ENCODE measurements around the gene DLG3.
"Not testable (repeated sequence)": the region's sequence is repeated elsewhere in the genome, so short reads cannot be mapped to it uniquely, and the experiment has no call there.

DLG3 gene

DNA sequence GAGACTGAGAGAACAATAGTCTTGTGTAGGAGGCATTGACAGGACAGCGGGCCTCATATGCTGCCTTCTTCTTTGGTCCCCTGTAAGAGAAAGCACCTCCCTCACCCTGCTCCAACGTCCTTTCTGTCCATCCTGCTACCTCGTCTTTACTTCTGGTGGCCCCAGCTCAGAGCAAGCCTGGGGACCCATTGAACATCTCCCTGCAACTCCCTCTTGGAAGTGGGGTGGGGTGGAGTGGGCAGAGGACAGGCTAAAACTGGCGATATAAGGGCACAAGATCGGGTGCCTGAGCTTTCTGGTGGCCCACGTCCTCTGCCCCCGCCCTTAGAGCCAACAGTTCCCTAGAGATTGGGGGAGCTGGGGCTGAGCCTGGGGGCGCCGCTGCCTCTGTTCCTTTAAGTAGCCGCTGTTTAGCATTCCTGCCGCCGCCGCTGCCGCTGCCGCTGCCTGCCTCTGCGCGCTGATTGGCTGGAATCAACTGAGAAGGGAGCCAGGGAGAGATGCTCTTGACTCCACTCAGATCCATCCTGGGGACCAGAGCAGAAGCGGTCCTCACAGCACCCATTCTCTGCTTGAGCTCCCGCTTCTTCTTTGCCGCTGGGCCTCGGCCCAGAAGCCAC is at the start of gene DLG3:
Gene DLG3, plus strand, starts transcription at position 510 of the 620 bp plus-strand sequence. CDS start 367 bp downstream, outside the sequence.
- peak; percentile 41 for DNase-seq

DNA sequence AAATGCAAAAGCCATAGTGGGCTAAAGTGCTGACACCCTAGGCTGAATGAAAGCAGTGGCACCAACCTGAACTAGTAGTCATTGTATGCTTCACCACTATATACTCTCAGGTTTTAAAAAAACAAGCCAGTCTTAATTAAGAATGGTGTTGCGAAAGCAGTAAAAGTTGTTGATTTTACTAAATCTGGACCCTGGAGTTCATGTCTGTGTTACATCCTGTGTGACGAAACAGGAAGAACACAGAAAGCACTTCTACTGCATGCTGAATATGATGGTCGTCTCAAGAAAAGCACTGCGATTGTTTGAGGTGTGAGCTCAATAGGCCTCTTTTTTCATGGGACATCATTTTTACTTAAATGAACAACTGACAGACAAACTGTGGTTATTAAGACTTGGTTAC is 45.7 kb upstream of the DLG3 start:
- DNase-seq = peak; percentile 32

DNA sequence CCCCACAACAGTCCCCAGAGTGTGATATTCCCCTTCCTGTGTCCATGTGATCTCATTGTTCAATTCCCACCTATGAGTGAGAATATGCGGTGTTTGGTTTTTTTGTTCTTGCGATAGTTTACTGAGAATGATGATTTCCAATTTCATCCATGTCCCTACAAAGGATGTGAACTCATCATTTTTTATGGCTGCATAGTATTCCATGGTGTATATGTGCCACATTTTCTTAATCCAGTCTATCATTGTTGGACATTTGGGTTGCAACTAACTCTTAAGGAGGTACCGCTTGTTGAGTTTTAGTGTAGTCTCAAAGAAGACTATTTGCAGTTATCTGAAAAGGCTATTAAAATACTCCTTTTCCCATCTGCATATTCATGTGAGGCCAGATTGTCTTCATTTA is 44.5 kb upstream of the DLG3 start:
- DNase-seq = not testable (repeated sequence)

DNA sequence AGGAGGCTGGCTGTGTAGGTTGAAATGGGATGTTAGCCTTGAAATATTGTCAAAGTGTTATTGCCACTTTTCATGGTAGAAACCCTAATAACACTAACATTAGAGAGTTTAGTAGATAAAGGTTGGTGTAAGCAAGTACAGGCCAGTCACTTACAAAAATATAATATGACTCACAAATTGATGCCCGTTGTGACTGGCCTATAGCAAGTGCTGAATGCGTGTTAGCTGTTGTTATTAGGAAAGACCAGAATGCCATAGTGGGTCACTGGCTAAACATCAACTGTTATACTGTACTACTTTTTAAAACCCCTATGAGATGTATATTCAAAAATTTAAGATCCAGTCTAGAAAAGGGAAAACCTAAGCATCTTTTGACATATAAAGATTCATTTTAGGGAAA is 41.9 kb upstream of the DLG3 start:
- DNase-seq = no peak

DNA sequence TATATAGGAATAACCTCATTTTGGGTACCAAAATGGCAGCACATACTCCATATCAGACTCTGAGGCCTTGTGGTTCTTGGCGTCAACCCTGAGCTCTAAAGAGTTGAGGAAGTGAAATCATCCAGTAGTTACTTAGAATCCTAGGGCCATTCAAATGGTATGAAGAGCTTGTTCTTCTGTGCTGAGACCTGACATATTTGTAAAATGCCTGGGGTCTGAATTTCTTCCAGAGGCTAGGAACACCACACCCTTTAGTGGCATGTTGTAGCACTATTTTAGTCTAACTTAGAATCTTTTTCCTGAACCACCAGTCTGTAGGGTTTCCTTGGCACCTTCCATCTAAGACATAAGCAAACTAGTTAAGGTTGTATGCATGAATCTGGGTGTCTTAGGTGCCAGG is 39.6 kb upstream of the DLG3 start:
- DNase-seq = no peak

DNA sequence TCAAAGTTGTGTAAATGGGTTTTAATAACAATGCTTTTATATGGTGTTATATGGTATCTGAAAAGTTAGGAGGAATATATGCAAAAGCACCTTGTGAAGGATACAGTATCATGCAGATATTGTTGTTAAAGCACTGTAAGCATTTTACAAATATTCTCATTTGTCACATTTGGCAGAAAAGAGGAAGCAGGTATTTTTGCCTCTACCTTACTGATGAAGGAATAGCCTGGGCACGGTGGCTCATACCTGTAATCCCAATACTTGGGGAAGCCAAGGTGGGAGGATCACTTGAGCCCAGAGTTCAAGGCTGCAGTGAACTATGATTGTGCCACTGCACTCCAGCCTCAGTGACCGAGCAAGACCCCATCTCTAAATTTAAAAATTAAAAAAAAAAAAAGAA is 33.7 kb upstream of the DLG3 start:
- DNase-seq = no peak

DNA sequence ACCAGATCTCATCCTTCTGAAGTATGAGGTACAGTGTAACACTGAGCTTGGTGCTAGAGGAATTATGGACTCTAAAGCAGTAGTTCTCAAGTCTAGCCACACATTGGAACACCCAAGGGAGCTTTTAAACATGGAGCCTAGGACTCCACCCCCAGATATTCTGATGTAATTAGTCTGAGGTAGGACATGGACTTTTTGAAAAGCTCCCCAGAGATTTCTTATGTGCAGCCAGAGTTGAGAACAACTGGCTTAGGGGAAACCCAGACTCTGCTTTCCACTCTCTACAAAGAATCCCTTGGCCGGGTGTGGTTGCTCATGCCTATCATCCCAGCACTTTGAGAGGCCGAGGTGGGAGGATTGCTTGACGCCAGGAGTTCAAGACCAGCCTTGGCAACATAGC is 33.2 kb upstream of the DLG3 start:
- no peak for DNase-seq

DNA sequence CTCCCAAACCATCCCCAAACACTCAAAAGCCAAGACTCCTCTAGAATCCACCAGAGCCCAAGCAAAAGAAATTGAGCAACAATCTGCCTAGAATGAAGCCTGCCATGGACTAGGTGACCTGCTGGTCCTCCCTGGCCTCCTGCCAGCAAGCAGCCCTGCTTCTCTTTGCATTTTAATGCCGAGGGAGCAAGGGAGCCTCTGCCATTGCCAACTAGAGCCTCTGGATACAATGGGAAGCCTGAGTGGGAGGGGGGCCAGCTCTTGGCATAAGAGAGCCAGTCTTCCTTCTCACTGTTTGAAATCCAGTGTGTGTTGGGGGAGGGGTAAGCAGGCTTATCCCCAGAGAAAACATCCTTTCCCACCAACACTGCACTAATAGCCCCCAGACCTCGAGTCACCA is 23.0 kb upstream of the DLG3 start:
- no peak for DNase-seq

DNA sequence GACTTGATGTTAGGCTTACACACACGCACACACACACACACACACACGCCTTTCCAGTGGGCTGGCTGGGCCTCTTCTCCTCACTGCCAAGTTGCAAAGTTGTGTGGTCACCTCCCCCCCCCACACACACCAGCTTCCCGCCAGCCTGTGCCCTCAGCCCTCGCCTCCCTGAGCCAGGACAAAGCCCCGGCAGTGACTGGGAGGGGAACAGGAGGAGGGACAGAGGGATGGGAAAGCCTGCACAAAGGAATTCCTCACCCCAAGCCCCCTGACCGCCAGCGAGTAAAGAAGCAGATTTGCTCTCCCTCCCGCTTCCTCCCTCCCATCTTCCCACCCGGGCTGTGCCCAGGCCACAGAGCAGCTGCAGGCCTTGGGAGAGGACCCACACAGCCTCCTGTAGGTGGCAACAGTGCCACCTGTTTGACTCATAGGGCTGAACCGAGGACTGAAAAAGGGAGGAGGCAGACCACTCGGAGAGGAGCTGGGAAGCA is 21.7 kb upstream of the DLG3 start, which contains the start of gene GDPD2:
Gene GDPD2, plus strand, starts transcription at position 464 of the 491 bp plus-strand sequence. CDS start 1,671 bp downstream, outside the sequence.
- DNase-seq = peak; percentile 26

DNA sequence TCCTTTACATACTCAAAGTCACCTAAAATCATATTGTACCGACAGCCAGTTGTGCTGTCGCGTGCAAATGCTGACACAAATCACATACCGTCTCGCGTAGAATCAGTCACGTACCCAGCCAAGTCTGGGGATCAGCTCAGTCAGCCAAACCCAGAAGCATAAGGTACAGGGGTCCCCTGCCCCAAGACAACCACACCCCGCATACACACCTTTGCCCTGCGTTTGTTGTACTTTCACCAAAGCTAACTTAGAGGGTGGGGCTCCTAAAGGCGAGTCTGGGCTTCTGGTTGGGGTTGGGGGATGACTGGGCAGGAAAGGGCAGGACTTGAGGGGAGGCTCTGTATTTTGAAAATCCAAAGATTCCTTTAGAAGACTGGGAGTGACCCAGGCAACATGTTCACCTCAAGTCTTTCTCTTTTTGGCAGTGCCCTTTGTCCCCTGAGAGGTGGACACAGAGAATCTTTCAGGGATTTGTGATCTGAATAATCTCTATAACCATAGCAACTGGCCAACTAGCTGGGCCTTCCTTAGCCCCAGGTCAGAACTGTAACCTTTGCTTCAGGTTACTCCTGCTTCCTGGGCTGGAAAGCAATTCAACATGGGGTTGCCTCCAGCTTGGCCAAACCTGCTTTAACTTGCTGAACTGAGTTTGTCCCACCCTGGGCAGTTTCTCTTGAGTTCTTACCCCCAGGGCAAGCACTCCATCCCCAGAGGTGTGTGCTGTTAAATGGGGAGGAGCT is 20.5 kb upstream of the DLG3 start:
- DNase-seq = no peak

DNA sequence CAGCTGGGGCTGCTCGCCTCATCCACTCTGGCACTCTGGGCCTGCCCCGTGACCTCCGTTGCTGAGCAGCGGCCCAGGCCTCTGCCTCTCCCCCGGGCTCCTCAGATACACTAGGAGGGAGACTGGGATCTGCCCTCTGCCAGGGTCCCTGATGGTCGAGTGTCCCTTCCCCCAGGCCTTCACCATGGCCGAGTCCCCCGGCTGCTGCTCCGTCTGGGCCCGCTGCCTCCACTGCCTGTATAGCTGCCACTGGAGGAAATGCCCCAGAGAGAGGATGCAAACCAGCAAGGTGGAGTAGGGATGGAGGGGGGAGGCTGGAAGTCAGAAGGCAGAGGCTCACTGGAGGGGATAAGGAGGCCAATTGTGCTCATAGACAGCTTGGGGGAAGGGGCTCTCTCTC is 19.8 kb upstream of the DLG3 start:
- no peak for DNase-seq

DNA sequence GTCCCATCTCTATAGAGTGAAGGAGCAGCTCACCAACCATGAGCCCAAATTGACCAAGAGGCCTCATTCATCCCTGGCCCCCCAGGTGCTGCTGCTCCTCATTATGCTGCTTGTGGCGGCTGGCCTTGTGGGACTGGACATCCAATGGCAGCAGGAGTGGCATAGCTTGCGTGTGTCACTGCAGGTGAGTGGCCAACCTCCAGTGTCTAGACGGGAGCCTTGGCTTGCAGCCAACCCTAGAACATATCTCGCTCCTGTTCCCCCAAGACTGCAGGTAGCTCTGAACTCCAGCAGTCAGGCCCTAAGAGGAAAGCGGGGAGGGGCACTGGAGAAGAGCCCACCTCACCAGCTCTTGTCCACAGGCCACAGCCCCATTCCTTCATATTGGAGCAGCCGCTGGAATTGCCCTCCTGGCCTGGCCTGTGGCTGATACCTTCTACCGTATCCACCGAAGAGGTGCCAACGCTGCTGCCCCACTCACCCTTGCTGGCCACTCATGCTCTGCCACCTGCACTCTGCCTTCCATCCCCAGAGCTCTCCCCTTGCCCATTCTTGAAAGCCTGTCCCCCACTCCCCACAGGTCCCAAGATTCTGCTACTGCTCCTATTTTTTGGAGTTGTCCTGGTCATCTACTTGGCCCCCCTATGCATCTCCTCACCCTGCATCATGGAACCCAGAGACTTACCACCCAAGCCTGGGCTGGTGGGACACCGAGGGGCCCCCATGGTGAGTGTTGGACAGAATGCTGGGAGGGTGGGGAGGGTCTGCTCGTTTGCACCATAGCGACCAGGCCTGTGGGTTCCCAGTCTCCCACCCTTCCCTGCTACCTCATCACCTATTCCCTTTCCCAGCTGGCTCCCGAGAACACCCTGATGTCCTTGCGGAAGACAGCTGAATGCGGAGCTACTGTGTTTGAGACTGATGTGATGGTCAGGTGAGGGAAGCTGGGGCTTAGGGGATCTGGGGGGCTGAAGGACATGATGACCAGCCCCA is 18.1 kb upstream of the DLG3 start:
- no peak for DNase-seq

DNA sequence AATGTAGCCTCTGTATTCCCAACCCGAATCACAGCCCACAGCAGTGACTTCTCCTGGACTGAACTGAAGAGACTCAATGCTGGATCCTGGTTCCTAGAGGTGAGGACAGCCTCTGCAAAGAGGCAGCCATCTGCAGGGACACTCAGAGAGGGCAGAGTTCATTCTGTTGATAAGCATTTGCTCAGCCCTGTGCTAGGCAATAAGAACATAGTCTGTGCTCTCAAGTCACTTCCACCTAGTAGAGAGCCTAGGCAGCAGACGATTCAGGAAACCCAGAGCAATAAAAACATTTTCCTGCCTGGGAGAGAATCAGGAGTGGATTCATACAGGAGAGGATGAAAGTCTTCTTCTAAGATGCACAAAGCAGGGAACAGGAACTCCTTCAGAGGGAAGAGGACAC is 17.3 kb upstream of the DLG3 start:
- DNase-seq = no peak

DNA sequence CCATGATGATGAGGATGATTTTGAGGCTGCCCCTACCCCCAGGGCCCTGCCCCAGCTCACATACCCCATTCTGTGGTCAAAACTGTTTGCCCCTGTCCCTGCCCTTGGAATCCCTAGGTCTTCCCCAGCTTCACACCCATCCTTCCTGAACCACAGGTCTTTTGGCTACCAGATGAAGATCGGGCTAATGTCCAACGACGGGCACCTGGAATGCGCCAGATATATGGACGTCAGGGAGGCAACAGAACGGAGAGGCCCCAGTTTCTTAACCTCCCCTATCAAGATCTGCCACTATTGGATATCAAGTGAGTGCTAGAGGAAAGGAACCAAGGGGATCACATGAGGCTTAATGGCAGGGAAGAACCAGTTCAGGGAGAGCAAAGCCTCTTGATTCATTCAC is 14.9 kb upstream of the DLG3 start:
- no peak for DNase-seq

DNA sequence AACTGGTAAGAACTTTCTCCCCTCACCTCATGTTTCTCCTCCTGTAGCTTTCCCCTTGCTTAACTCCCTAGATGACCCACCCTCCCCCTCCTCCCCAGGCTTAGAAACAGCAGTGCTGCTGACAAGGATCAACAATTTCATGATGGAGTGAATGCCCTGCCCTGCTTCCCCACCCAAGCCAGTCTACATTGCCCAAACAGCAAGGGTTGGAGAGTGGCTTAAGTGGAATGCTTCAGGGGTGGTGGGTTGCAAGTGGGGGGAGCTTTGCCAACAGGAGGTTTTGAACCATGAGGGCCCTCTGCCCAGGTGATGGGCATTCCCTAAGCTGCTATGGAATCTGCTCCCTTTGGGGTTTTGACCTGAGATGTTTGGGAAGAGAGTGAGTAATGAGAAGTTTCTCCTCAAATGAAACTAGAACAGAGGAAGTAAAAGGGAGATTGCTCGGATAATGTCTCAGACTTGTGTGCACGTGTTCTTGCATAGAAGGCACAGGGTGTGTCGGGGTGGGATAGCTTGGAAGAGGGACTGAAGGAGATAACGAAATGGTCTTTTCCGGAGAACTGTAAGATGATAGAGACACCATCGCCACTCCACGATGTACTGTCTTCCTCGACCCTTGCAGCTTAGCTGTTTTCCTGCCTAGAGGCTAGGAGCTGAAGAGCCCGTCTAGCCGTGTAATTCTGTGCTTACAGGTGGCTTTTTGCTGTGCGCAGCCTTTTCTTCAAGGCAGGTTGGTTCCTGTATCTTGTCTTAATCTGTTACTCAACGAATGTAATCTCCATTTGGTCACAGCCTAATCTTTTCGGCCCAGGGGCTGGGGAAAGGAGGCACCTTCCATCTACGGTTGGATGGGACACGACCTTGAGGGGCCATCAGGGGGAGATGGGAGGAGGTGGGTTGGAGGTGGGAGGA is 11.4 kb upstream of the DLG3 start:
- DNase-seq = no peak

DNA sequence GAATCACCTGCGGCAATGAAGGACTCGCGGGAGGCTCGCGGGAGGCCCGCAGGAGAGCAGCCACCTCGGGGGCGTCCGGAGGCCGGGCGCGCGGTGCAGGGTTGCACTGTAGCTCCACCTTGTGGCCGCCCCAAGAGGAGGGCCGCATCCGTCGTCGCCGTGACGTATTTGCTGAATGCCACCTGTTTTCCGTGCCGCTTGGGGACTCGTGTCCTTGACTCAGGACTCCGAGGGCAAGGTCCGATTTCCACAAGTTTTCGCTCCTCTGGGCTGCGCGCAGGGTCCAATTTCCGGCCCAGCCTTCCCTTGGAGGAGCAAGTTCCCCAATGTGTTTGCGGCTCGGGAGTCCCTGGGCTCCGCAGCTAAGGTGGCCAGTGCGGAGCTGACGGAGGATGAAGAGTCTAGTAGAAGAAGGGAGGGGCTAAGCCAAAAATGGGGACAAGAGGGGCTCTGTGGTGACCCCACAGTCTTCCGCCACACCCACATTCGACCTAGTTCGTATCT is 10.7 kb upstream of the DLG3 start:
- DNase-seq = peak; percentile 25

DNA sequence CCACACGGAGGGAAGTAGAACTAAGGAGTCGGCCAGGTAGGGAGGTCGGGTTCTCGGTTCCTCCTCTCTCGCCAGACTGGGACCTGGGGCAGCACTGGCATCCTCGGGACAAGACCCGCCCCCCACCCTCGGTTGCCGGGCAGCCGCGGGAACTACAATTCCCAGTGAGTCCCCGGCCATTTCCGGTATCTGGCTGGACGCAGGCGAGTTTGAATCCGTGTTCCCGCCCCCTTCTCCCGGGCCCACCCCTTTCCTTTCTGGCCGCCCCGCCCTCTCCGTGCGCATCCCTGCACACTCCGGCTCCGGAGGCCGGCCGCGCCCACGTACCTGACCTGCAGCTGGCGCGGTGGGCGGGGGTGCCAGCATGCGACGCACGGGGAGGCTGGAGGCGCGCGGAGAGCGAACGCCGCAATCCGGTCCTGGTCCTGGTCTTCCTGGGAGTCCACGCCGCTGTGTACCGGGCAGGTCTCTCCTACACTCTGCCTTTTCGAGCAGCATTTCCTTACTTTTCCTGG is 10.2 kb upstream of the DLG3 start:
- peak; percentile 75 for DNase-seq

DNA sequence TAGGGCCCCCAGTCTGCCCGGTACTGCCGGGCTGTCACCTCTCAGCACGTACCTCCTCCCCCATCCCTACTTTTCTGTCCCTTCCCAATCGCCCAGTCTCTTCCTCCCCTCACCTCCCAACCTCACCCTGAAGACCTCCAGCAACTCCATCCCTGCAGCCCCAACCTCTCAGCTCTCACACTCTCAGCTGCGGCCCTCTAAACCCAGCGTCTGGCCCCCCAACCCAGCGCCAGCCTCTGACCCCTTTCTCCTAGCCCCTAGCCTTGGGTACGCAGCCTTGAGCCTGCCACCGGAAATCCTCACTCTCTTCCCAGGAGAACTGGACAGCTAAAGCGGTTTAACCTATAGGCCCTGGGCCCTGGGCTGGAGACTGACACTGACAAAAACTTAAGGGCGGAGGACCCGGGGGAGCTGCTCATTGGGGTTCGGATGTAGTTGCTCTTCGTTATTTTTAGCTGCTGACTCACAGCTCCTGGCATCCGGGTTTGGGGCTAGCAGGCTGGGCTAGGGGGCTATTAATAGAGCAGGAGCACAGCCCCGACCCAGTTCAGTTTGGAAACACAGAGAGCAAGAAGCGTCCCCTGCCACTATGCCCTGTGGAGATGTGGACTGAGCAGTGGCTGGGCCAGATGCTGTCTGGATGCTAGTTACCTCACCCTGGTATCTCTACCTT is 9.6 kb upstream of the DLG3 start:
- DNase-seq = peak; percentile 63

DNA sequence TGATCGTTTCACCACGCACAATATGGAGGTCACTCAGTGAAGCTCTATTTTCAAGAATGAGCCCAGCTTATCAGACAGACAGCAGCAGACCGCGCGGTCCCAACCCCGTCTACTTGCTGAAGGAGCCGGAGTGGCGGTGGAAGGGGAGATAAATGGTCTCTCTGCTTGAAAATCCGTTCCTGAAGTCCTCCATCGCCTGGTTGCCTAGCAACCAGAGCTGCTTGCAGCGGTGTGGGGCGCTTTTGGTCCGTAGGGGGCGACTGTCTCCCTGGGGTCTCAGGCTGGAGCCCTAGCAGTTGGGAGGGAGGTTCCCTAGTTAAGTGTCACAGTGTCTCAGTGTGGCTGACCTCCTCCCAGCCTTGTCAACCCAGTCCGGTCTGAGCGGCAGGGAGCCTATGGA is 8.3 kb upstream of the DLG3 start:
- DNase-seq = no peak

DNA sequence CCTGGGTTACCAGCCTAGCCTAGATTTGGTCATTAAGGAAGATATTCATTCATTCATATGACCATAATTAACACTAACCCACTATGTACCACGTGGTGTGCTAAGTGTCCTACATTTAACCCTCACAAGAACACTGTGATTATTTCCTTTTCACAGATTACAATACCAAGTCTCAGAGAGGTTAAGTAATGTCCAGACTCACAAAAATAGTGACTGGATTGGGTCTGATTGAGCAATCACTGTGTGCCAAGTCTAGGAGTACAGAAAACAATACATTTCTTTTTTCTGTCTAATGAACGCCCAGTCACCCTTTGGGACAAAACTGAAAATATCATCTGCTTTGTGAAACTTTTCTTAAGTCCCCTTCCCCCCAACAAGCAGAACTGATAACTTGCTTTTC is 7.6 kb upstream of the DLG3 start:
- no peak for DNase-seq

Measured in fibroblast of skin of right quadriceps (primary cell).